HG02610 (cell line): ENCODE measurements around the gene SELPLG.
"Not testable (repeated sequence)": the region's sequence is repeated elsewhere in the genome, so short reads cannot be mapped to it uniquely, and the experiment has no call there.

Source experiments
- ATAC-seq: cut with Tn5 transposase; IDR thresholded peaks from one replicate; pipeline ENCODE4 v1.9.1; 2021; ENCODE audit warnings: mild to moderate bottlenecking, moderate library complexity; ENCODE audit not compliant: unreplicated experiment

SELPLG gene

DNA sequence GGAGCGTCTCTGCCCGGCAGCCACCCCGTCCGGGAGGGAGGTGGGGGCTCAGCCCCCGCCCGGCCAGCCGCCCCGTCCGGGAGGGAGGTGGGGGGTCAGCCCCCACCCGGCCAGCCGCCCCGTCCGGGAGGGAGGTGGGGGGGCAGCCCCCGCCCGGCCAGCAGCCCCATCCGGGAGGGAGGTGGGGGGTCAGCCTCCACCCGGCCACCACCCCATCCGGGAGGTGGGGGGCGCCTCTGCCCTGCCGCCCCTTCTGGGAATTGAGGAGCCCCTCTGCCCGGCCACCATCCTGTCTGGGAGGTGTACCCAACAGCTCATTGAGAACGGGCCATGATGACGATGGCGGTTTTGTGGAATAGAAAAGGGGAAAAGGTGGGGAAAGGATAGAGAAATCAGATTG is 22.6 kb upstream of the SELPLG start:
- not testable (repeated sequence) for ATAC-seq

DNA sequence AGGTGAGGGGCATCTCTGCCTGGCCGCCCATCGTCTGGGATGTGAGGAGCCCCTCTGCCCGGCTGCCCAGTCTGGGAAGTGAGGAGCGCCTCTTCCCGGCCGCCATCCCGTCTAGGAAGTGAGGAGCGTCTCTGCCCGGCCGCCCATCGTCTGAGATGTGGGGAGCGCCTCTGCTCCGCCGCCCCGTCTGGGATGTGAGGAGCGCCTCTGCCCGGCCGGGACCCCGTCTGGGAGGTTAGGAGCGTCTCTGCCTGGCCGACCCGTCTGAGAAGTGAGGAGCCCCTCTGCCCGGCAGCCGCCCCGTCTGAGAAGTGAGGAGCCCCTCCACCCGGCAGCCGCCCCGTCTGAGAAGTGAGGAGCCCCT is 22.1 kb upstream of the SELPLG start:
- ATAC-seq: not testable (repeated sequence)

DNA sequence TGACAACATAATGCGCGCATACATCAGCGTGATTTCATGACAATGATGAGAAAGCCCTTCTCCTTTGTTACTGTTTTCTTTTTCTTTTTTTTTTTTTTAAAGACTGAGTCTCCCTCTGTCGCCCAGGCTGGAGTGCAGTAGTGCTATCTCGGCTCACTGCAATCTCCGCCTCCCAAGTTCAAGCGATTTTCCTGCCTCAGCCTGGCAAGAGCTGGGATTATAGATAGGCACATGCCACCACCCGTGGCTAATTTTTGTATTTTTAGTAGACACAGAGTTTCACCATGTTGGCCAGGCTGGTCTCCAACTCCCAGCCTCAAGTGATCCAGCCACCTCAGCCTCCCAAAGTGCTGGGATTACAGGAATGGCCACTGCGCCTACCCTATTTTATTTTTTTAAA is 20.9 kb upstream of the SELPLG start:
- not testable (repeated sequence) for ATAC-seq

DNA sequence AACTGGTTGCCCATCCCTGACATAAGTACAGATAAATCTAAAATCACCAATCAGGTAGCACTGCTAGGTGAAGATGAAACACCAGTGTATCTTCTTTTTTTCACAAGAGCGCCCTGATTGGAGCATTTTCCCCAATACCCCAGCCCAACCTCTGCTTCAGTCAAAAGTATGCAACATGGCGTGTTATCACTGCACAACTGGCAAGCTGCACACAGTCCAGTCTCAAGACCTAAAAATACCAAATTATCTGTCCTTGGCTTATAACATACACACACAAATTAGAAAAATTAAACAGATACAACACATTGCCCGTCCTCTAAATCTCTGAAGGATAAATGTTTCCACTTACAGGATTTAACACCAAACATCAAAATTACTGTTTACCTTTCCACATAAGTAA is 20.2 kb upstream of the SELPLG start:
- no peak for ATAC-seq

DNA sequence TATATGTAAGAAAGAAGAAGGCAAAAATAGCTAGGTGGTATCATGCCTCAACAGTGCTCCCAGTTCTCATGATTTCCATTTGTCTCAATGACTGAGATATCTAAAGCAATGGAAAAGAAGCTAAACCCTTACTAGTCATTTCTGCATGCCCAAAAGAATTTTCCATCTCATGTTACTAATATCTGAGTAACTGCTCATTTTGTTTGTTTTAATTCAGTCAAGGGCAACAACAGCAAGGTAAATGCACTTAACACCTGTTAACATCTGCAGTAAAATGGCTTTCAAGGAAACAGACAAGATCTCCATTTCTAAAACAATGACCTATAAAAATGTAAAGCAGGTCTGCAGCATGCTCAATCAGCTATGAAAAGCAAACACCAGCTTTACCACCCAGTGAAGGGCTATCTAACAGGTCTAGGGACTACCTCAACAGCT is 19.4 kb upstream of the SELPLG start:
- ATAC-seq: no peak

DNA sequence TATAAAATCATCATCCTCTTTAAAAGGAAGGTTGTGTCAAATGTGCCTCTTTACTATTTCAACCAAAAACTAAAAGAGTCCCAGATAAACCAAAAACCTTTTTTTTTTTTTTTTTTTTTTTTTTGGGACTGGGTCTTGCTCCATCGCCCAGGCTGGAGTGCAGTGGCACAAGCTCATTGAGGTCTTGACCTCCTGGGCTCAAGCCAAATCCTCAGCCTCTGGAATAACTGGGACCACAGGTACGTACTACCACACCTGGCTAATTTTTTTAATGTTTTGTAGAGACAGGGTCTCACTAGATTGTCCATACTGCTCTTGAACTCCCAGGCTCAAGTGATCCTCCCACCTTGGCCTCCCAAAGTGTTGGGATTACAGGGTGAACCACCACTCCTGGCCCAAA is 16.4 kb upstream of the SELPLG start:
- no peak for ATAC-seq

DNA sequence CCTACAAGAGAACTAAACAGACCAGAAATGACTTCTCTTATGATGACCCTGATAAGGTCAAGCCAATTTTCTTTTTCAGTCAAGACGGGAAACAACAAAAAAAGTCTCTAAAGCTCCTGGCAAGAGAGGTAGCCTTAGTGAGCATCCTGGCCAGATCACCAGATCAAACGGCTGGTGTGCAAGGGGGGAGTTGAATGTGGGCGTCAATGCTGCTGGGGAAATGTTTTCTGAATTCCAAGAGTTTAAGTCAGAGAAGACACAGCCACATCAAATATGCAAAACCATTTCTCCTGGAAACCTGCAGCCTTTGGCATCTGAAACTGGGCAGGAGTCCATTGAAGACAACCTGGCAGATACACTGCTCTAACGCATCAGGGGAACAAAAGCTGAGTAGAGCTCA is 16.0 kb upstream of the SELPLG start:
- ATAC-seq: no peak

DNA sequence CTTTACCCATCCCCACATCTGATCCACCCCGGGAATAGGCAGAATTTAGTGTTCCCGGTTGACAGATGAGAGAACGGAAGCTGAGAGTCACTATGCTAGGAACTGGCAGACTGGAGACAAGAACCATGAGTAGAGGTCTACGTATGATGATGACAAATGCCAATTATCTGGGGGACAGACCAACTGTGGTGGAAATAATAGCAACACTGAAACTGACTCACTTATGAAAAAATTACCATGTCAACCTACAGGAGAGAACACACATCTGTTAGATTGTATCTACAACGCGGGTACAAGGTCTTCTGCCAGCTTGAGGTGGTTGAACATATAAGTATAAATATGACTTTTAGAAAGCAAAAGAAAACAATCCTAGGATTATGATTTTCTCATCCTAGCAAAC is 15.4 kb upstream of the SELPLG start:
- no peak for ATAC-seq

DNA sequence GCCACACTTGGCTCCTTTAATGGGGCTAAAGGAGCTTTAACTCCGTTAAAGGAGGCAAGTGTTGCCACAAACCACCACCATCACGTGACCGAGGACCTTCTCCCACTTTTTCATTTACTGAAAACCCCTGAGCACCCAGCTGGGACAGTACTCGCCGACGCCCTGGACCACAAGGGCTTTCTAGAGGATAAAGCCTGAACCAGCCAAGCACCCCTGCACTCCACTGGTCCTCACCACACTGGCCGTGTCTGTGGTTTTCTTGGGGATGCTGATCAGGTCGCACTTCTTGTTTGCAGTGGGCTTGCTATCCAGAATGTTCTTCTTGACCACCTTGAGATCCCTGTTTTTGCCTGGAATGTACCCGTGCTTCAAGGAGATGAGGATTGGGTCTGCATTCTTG is 14.7 kb upstream of the SELPLG start:
- no peak for ATAC-seq

DNA sequence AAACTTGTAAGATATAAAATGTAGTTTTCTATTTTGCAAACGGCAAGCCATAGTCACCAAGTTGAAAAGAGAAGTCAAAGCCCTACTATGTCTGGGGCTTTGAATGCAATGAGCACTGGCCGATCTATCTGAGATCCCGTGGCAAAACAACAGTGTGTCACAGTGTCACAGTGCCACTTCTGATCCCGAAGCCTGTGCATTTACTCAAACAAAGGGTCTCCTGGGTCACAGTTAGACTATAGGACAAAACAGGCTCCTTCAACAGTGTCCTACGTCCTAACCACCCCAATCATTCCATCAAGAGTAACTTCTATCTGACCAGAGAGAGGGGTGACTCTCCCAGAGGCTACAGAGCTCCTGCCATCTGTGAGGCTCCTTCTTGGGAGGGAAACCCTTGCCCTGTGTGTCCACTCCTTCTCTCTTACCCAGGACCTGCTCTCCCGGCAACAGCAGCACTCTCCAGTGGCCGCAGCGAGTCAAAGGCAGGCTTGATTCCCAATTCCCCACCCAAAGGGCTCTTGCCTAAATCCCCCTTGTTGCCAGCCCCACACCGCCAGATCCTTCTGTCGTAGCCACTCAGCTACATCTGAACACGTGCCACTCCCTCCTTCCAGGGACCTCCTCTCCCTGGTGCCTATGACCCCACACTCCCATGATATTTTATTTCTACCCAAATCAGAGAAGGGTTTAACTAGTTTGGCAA is 14.0 kb upstream of the SELPLG start:
- ATAC-seq: no peak

DNA sequence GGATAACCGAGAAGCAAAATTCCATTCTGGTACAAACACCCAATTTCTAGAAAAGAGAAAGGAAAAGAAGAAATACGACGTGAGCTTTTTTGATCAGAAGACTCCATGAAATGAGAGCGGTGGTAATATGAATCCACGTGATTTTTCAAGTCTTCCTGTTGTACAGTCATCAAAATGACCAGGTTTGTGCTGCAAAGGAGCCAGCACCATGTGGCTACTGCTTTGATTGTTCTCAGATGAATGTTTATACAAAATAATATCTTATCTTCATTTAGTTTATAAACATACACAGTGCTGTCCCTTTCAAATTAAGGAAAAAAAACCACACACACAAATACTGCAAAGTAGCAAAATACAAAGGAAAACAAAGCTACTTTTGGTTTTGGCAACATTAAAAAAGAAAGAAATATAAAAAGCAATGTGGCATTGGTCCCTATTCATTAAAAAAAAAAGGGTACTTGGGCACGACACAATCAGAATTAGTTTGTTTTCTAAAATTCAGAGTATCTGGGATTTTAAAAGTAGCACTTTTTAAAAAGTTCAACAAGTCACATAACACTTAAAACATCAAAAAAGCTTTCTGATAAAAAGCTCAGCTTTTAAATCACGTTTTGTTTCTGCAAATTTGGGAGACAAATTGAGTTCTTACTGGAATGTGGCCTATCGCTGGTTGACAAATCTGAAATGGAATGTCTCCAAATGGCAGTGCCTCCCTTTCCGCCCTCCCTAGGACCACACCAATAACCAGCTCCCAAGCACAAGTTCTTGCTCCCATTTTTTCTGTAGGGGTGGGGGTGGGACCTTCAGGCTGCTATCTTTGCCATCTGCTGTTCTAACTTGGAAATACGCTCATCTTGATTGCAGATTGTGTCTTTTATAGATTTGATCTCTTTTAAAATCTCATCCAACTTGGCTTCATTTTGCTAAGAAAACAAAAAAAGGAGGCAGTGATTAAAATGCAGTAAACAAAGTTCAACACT is 13.2 kb upstream of the SELPLG start:
- ATAC-seq: no peak

DNA sequence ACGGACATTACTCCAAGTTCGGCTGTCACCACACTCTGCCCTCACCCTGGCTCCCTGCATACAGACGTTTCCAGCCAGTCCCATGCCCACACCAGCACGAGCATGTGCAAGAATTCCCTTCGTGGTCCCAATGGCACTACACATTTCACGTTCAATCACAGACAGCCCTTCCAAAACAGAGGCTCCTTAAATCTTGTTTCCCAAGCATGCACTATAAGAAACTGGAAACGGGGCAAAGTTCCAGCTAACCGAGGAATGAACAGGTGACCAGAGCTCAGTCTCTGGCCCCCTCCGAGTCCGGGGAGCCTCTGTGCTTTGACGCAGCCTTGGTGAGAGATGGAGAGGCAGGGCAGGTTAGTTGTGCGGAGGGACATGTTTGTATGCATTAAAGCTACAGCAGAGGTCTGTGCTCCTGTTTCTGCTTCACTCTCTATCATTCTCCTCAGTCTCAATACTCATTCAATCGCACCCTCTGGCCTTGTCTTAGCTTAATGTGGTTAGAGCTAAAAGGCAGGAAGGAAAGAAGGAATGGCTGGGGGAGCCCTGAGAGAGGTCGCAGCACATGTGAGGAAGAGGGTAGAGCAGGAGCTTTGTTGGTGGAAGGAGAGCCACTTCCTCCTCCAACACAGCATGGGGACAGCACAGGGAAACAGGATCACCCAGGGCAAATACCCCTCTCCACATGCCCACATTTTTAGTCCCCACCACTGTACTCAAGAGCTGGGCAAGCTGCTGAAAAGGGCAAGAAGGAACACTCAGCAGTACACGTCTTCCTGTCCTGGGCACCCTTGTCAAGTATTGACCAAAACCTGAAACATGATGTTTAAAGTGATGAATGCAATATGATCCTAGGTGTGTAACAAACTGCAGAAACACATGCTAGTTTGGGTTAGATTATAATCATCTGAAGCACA is 12.2 kb upstream of the SELPLG start:
- no peak for ATAC-seq

DNA sequence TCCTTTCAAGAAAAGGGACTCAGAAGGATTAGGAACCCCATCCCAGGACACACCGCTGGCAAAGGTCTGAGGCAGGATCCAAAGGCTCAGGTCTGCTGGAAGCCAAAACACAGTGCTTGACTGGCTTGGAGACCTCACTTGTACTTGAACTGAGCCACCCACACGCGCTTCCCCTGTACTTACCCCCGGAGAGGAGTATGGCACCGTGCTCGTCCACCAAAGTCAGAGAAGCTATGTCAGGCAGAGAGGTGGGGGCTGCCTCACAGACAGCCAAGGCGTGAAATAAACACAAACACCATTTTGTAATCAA is 11.1 kb upstream of the SELPLG start:
- ATAC-seq: no peak

DNA sequence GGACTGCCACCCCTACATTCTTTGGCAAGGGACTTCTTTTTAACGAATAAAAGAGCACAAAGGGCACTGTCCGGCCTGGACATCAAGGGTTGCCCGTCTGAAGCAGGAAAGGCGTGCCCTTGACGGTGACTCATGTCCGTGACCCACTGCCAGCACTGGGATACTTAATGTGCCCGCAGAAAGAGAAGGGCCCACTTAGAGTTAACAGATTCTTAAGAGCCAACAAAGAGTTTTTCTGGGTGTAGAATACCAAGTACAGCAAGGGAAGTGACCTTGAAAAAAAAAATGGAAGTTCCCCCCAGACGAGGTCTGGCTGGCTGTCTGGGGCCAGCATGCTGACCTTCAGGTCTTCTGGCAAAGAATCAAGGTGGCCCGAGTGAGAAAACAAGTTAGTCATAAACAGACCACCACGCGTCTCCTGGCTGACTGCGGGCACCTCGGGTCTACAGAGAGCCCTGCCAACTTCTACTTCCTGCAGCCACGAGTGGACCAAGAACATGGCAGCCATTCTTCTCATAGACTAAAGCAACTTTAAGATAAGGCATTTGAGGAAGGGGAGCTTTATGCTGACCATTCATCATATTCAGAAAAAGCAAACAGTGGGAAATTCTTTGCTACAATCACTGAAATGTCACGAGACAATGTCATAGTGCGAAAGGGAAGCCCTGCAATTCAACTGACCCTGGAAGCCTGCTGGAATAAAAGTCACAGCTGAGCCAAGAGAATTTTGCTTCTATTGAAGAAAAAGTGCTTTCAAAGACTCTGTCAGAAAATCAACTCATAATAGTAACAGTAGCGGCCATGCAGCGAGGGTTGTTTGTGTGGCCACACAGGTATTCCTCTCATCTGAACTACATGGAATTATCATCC is 10.5 kb upstream of the SELPLG start:
- no peak for ATAC-seq

DNA sequence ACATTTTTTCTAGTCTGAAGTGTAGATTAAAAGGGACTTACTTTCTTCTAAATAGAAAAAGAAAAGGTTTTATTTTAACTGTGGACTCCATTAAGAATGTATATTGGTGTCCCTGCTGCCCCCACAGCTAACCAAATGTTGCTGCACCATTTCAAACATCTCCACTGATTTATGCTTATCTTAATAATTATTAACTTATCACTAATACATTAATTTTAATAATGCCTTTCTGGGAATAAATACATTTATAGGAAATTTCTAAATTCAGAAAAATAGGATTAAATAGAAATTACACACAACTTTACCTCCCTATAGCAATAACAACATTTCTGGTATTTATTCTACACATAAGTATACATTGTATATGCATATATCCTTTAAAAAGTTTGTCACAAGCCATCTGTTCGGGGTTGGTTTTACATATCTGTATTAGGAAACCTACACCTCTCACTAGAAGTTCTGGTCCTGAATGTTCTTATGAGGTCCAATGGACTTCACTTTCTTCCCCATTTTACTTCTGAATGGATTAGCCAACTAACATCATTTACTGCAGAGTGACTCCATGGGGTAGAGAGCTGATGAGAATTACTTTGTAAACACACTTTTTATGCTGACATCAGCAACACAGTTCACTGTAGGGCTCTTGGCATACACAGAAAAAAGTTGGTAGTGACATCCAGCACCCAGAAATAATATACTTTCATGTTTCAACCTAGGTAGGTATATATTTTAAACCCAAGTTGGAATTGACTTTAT is 9.4 kb upstream of the SELPLG start:
- ATAC-seq: no peak

DNA sequence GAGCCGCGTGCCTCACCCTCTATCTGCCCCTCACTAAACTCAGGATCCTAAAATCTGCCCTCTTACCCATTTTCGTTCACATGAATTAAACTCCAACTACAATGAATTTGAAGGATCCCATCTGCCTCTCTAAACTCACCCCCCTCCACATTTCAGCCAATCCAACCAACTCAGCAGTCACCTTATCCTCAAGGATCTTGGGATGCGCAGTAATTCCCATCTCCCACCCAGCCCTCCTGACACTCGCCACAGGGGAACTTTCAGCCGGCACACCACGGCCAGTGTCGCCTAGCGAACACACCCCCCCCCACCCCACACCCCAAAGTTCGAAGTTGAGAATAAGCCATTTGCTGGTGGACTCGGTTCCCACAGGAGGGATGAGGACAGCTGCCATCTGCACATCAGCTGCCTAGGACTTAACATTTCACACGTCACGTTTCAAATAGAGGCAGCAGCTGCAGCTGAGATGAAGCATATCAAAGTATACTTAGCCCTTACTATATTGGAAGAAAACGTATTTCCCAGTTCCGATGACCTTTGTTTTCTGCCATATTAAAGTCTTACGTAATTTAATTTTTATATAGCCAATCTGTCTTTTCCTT is 8.7 kb upstream of the SELPLG start:
- ATAC-seq: no peak

DNA sequence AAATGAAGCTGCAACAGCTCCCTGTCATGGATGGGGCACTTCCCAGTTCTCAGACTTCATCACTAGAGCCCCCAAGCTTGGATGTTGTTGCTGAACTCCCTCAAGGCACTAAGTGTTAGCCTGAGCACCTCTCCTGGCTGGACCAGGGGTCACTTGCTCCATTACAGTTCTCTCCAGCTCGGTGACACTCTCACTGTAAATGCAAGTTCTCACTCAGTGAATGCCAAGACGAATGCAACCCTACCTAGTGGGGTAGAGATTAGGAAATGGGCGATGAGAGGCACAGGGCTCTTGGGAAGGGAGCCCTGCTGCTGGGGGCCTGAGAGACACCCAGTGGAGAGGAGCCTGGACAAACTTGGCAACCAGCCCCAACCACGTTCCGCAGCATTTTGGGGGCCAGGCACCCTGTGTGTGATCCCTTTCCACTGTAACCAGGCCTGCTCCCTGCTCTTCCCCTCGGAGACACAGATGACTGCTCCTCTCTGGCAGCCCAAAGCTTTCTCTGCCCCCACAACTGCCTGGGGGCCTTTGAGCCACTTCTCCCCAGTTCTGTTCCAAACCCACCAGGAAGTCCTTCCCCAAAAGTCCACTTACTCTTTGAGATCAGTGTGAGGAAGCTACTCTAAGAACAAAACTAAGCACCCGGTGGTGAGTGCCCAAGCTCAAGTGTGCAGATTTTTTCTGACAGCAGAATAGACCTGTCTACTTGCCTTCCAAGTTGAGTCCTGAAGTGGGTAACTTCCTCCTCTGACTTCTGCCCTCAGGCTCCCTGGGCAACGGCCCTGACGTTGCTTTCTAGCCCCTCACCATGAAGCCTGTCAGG is 8.0 kb upstream of the SELPLG start:
- ATAC-seq: no peak

DNA sequence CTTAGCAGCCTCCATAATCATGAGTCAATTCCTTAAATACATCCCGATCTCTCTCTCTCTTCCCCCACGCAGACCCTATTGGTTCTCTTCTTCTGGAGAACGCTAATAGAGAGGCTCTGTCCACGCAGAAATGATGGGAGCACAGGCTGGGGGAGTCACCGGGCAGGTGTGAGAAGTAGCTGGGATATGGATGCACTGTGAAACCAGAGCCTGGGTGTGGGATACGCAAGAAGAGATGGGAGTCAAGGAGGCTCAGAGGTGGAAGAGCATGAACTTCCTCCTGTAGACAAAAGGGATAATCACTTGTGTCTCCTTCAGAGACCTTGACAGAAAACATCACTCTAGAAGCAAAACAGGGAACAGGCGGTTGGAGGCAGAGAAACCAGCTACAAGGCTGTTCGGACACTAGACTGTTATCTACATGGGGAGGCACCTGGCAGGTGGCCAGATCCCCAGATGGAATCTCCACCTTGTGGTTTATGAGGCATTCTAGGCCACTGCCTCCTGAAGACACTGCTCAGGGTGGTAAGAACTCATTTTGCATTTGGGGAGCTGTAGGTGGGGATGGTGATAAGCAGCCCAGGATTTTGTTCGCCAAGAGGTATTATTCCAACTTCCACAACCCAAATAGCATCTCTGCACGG is 7.2 kb upstream of the SELPLG start:
- no peak for ATAC-seq
